NCI-H2029 treated with DMSO at 0.1 percent for 48 hours (cell line): ENCODE results near the gene GSX2.

Experiments
- DNase-seq: peaks from one replicate; lab custom pipeline; 2025; lab: John Stamatoyannopoulos, UW

The GSX2 gene

DNA sequence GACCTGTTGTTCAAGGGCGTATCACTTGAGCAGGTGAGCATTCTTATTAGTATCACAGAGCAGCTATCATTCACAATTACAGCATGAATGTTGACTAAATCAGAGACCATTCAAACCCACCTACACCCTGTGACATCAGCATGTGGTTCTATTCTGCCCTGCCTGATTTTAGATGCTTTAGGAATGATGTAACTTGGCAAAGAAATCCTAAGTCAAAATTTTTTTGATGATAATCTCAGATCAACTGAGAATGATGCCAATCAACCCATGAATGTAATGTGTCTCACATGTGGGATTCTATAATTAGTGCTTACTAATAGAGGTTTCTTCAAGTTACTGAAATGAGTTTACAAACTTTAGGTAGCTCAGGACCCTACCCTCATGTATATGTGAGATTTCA is 22.2 kb upstream of the GSX2 start:
- DNase-seq: no peak

DNA sequence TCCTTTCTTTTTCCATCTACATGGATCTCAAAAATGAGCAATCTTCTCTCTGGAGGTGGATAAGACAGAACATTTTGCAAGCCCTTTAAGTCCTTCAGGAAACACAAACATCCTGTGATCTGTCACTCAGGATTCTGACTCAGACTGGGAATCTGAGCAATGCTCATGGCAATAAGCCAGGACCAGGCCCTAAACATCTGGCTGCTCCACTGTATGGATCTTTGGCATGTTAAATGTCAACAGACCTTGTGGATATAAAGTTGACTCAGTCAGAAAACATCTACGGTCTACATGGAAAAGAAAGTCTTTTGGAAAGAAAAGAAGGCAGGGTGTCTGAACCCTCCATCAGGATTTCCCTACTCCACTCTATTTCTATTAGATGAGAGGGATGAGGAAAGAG is 17.8 kb upstream of the GSX2 start:
- no peak for DNase-seq

DNA sequence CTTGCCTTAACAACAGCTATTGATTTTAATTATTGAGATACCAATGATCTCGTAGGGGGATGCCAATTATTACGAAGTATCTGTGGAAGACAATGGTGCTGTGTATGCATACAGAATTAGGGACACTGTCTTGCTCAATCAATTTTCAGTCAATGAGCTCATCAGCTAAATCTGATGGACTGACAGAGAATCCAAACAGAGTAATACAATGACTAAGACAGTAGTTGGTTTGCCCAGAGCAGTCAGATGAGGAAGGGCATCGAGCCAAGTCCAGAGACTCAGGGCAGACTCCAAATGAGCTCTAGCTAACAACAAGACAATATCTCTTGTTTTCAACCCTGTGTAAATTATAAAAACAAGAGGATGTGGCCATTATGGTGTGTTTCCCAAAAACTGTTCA is 14.7 kb upstream of the GSX2 start:
- DNase-seq: no peak

DNA sequence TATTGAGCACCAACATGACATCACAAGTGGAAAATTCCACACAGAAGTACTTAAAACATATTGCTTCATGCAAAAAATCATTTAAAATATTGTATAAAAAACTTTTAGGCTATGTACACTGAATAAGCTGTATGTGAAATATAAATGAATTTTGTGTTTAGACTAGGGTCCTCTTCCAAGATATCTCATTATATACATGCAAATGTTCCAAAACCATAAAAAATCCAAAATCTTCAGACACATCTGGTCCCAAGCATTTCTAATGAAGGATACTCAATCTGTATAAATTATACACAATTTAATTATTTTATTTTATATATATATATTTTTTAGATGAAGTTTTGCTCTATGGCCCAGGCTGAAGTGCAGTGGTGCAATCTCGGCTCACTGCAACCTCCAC is 10.1 kb upstream of the GSX2 start:
- no peak for DNase-seq

DNA sequence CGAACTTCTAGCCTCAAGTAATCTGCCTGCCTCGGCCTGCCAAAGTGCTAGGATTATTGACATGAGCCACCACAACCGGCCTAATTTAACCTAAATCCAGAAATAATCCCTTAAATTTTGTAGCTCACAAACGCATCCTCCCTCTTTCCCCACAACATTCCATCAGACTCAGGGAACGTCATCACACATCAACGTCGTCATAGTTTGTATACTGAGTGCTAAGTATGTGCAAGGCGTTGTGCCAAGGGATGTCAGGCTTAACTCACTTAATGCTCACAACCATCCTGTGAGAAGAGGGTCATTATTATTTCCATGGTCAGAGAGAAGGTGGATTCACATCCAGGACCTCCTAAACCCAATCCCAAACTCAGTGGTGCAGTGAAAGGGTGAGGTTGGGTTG is 9.6 kb upstream of the GSX2 start:
- no peak for DNase-seq

DNA sequence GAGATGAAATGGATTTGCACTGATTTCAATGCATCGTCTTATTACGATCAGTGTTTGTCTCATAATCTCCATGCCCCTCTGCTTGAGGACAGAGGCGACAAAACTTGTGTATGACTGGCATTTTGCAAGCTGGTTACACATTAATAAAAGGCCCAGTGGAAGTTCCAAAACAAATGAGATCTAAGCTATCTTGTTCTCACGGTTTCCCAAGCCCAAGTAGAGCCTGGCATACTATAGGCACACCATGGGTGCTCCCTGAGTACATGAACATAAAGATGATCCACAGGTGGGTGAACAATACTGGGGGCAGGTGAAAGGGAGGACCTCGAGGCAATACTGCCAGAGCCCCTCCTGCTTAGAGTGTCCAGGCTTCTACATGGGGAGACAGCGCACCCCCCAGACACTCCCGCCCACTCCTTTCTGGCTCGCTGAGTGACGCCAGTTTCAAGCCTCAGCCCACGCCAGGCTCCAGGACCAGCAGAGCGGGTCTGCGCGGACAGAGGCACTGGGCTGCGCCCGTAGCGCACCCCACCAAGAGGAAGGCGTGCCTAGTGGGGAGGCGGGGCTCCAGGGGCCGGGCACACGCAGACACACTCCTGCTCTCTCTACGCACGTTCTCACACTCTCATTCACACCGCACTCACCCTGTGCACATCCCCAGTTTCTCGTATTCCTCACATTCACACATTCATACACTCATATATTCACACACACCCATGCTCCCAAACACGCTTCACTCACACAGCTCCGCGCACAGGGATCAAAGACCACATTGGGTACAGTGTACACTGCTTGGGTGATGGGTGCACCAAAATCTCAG is 8.9 kb upstream of the GSX2 start:
- DNase-seq: no peak

DNA sequence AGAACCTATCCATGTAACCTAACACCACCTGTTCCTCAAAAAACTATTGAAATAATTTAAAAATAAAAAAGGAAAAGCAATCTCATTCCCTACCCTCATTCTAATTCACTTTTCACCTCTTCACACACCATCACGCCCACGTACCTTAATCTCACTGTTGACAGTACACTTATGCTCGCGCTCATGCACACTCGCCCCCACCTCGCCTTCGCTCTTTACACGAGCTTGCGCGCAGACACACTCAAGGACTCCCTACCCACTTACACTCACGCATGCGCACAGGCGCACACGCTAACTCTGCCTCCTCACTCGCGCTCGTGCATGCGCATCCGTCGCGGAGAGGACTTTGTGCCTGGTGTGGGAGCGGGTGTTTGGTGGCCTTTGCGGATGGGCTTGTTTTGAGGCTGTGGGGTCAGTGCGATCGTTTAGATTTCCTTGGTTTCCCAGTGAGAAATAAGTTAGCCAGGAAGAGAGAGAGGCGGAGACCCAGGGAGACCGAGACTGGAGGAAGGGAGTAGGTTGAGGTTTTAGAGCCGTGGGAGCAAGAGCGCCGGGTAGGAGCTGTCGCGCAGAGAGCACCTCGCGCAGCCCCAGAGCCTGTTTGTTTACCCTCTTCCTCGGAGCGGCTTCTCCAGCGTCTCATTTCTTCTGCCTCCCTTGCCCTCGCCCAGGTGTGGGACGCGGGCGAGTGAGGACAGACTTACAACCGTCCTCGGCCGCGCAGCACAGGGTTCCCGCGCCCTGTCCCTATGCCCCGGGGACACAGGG is 8.1 kb upstream of the GSX2 start:
- peak; percentile 60 for DNase-seq

DNA sequence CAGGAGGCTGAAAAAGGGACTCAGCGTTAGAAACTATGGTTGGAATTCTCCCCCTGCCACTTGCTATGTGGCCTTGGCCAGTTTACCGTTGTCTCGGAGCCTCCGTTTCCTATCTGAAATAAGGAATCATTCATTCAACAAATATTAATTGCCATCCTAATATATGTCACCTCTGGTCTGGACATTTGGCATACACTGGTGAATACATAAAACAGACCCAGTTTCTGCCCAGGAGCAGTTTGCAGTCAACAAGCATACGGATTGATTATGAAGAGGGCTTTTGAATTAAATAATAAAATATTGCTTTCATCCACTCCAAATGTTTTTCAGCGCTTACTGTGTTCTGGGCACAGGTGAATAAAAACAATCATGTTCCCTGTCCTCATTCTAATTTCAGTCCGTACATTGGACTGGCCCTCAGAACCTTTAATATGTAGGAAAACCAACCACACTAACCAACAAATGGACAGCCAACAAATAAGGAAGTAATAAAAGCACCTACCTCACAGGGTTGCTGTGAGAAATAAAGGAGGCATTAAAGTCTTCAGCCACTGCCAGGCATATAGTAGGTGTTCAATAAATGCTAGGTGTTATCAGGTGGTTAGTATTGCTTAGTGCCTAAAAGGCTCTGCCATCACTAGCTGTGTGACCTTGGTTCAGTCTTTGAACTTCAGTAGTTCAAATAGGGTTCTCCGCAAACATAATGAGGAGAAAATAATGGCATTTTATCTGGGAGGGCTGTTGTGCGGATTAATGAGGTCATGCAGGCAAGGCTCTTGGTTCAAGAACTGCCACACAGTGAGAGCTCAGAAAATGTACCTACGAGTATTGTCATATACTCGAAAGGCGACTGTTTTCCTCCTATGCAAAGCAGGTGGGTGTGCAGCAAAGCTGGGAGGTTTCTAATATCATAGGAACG is 7.3 kb upstream of the GSX2 start:
- no peak for DNase-seq

DNA sequence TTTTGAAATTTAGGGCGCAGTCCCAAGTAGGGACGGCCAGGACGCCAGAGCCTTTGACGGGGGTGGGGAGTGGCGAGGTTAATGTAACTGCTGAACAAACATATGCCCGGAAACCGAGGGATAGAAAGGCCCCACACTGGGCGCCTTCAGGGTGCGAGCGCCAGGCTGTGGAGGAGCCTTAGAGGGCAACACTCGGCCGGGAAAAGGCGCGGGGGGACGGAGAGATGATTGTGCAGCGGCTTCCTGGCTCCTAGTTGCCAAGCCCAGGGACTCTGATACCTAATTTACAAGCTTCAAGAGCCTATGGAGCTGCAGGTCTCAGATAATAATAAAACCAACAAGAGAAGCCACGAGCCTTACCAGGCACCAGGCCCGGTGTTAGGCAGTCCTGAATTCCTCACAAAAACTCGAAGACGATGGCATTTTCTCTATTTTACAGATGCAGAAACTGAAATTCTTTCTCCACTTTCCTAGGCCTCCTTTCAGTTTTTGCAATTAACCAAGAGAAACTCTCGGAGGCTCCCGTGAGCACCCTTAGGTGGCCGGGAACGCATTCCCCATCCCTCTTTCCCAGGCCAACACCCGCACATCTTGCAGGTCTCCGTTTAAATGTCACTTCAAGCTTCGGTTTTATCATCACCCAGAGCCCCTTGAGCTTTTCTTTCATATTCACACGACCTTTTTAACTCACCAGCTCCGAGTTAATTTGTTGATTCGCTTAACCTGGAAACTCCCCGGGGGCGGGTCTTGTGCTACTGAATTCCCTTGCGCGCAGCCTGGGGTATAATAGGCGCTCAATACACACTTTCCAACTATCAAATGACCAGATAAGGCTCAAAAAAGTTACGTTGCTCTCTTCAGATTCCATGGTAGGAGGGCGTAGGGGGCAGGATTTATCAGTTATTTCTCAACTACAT is 6.4 kb upstream of the GSX2 start:
- DNase-seq: no peak

DNA sequence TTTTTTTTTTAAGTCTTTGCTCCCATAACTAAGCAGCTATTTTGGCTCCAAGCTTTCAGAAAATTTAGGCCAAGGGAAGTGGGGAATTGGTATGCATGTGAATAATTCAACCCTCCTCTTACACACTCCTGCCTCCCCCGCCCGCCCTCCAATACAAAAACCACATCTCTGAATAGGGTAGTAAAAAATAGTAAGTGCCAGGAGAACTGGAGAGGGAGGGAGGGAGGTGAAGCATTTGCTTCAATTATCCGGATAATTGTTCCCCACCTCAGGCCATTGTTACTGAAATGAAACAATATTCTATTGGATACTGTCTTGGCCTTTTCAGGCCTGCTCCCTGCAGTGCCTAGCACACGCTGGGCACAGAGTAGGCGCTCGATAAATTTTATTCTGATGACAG is 5.5 kb upstream of the GSX2 start:
- DNase-seq: no peak

DNA sequence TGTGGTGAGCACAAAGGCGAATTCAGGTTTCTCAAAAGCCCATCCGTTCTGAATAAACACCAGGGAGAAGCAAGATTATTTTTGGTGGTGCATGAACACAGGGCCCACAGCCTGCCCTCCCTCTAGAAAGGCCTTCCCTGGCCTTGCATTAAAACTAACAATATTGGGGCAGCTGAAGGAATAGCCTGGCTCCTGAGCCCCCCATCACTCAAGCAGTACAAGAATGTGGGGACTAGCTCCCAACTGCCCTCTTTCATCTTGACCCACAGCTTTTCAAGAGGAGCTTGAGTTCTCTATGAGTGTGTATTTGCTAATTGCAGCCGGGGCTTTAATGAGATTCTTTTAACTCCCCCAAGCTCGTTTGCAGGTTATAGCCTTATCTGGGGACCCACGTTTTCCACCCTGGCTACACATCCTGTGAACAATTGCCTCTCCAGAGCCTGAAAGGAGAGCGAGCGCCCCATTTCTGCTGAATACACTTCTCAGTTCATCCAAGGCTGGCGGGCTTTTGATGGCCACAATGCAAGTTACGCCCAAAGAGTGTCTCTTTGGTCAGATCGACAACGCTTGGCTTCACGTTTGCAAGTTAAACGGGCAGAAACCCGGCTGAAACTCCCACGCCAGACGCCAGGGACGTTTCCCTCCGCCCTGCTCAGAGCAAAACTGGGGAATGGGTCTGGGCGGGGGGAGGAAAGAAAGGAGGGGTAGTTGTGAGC is 4.7 kb upstream of the GSX2 start:
- no peak for DNase-seq

DNA sequence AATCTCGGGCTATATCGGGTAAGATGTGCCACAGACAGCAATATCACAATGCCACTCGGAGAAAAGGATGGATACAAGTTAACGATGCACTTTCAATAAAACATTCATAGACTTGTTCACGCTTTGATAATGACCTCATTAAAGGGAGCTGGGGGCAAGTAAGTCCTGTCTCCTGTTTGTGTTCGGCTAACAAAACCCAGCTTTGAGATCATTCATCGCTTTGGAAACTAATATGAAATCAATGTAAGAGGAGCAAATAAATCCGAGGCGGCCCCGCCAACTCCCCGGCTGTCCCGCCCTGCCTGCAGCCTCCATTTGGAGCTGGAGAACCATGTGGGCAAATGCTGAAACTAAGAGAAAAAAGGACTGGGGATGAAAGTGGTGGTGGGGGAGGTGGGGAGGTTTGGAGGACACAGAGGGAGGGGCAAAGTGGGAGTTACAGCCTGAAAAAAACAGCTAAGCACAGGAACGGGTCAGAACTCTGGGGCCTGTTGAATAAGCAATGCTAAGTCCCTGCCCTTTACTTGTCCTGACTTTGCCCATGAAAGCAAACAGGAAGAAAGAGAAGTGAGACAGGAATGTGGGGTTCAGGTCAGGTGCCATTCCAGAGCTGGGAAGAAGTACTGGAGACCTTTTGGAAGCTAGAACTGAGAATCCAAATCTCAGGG is 3.5 kb upstream of the GSX2 start:
- no peak for DNase-seq

DNA sequence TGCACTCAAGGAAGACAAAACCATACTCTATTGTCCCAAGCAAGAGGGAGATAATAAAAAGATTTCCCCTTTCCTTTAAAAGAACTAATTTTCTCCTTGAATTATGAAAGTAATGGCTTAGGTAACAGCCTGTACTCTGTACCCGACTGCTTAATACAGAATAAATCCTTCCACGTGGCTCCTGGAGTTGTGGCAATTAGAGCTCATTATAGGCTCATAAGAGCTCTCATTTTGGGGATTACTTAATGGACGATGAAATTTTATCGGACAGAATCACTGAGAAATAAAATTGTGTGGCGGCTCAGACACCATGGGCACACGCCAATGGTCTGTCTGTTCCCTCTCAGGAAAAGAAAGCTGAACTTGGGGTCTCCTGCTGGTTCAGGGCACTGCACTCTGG is 2.8 kb upstream of the GSX2 start:
- DNase-seq: no peak

DNA sequence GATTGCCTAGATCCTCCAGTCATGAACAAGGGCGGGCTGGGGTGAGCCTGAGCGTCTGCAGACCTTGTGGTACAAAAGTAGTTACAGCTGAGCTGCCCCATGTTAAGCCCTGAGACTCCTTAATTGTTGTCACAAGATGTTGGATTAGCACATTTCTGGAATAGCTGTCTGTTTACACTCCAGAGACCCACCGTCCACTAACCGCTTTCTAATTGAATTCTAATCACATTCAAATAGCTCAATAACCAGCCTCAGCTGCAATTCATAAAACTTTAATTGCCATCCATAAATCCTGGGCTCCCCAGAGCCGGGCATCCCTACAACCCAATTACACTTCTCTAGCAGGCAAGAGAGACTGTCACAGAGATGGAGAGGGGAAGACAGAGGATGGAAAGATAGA is 1.6 kb upstream of the GSX2 start:
- DNase-seq: no peak

DNA sequence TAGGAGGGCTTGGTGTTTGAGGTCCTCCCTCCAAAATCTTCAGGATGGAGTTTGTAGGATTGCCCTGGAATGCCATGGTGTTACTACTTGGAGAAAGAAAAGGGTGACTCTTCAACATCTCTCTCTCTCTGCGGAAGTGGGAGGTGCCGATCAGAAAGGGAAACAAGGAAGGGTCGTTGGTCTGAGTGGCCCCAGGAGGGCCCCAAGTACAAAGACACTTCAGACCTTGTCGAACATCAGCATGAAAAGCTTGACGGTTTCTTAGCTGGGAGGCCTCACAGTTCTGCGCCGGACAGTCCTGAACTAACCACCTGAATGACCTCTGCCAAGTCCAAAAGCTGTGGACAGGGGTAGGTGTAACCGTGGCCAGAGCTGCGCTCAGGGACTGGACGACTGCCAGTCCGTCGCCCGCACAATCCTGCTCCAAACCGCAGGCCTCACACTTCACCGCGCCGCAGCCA is 646 bp upstream of the GSX2 start:
- peak; percentile 6 for DNase-seq

DNA sequence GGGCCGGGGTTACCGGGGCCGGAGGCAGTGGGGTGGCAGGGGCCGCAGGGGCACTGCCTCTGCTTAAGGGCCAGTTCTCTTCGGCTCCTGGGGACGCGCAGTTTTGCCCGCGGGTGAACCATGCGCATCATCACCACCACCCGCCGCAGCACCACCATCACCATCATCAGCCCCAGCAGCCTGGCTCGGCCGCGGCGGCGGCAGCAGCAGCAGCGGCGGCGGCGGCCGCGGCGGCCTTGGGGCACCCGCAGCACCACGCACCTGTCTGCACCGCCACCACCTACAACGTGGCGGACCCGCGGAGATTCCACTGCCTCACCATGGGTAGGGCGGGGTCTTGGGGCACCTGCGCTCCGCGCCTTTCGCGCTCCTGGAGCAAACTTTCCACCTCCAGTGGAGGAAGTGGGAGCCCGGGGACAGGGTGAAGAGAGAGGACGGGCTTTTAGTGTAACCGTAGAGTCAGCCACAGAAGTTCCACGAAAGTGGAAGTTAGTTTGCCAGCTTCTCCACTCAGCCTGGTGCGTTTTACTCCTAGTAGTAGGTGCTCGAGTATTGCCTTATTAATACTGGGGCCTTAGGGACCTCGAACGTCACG is 729 bp downstream of the GSX2 start:
- DNase-seq: no peak

DNA sequence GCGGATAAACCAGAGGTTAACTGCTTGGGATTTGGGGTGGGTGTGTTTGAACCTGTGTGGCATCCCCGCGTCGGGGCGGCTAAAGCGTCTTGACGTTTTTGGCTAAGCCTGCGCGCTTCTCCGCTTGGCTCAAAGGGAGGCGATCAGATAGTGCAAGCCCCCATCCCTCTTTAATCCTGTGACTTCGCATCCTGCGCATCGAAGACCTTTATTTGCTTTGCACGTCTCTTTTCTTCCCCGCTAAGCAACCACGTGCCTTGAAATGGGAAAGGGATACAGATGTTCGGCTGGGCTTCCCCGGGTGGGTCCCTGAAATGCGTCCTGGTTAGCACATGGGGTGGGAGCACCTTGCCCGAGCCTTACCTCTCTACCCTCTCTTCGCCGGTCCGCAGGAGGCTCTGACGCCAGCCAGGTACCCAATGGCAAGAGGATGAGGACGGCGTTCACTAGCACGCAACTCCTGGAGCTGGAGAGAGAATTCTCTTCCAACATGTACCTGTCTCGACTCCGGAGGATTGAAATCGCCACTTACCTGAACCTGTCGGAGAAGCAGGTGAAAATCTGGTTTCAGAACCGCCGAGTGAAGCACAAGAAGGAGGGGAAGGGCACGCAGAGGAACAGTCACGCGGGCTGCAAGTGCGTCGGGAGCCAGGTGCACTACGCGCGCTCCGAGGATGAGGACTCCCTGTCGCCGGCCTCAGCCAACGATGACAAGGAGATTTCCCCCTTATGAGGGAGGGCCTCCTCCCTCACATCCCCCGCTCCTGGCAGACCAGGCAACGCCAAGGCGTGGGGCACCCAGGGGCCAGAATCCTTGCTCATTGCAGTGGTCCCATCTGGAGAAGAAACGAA is 1.5 kb downstream of the GSX2 start:
- no peak for DNase-seq

DNA sequence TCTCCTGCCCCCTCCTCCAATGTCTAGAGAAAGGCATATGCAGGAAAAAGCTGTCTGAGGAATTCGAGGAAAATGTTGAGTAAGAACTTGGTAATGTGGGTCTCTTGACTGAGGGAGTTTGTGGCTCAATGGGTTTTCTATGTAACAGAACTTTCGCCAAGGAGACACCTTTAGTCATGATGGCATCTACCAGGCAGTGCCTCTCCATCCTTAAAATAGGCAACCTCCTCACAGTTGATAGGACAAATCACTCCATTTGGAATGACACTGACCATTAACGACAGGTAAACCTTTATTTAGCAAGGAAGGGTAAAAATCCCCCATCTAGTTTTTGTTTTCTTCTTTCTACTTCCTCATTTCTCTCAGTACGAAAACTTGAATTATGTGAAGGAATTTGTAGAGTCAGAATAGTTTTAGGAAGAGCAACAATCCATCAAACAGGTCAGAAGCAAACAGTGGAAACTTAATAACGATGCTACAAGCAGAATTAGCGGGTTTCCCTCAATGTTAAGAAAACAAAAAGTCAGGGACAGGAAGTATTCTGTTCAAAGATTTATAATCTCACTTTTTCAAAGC is 2.7 kb downstream of the GSX2 start:
- DNase-seq: no peak
